WTC11 (cell line): ENCODE measurements around the gene SEC16A. TPM values are rescaled to one million over a fixed set of nuclear protein-coding genes. Genes with fewer than 3 reads are reported as not detected.

Source experiments
- ATAC-seq: fragments of 200-7000 bp; cut with Tn5 transposase; 2 replicates; pipeline ENCODE4 v1.10.0; 2021; ENCODE audit warnings: mild to moderate bottlenecking, moderate library complexity
- CTCF ChIA-PET: fragments of 300-600 bp; sonication (Branson Sonifier 250); formaldehyde crosslinking; loops from one replicate; lab custom pipeline; 2021; ENCODE audit warnings: antibody characterized with exemption; lab: Charles Lee
- POLR2A ChIA-PET: fragments of 350-600 bp; sonication (Branson Sonifier 250); formaldehyde crosslinking; loops from one replicate; lab custom pipeline; 2021; ENCODE audit warnings: antibody characterized with exemption; lab: Charles Lee
- DNase-seq: peaks from one replicate; pipeline ENCODE4 v3.0.0; 2021; ENCODE audit warnings: low spot score
- H3K27ac Mint-ChIP-seq: 2 replicates; pipeline ENCODE4 v1.8.0; 2021; ENCODE audit warnings: mixed read lengths
- H3K27me3 Mint-ChIP-seq: 2 replicates; pipeline ENCODE4 v1.8.0; 2021; ENCODE audit warnings: low read depth, mild to moderate bottlenecking, moderate library complexity, mixed read lengths
- H3K36me3 Mint-ChIP-seq: 2 replicates; pipeline ENCODE4 v1.8.0; 2021; ENCODE audit warnings: mixed read lengths
- H3K4me1 Mint-ChIP-seq: 2 replicates; pipeline ENCODE4 v1.8.0; 2022; ENCODE audit warnings: mixed read lengths
- H3K4me3 Mint-ChIP-seq: 2 replicates; pipeline ENCODE4 v1.8.0; 2021; ENCODE audit warnings: mild to moderate bottlenecking, moderate library complexity, mixed read lengths
- H3K9me3 Mint-ChIP-seq: 2 replicates; pipeline ENCODE4 v1.8.0; 2021; ENCODE audit warnings: mixed read lengths
- ARID4B ChIP-seq: sonication (generic); formaldehyde crosslinking; IDR thresholded peaks from 2 replicates; pipeline ENCODE4 v1.8.0; 2023; ENCODE audit warnings: missing genetic modification reagents, mild to moderate bottlenecking, borderline replicate concordance
- CDX4 ChIP-seq: fragments of 250-450 bp; sonication (Bioruptor Pico); IDR thresholded peaks from 2 replicates; pipeline ENCODE4 v1.9.0; 2021; ENCODE audit warnings: moderate library complexity, mild to moderate bottlenecking, inconsistent platforms, borderline replicate concordance
- EMX1 ChIP-seq: fragments of 250-450 bp; sonication (Bioruptor Pico); IDR thresholded peaks from 2 replicates; pipeline ENCODE4 v1.8.0; 2021; ENCODE audit warnings: mild to moderate bottlenecking
- GTF2I ChIP-seq: fragments of 250-450 bp; sonication (Bioruptor Pico); conservative IDR thresholded peaks from 2 replicates; pipeline ENCODE4 v1.4.0; 2021; ENCODE audit warnings: mild to moderate bottlenecking
- IRF1 ChIP-seq: sonication (generic); formaldehyde crosslinking; IDR thresholded peaks from 2 replicates; pipeline ENCODE4 v1.8.0; 2023; ENCODE audit warnings: missing genetic modification reagents
- PRRX2 ChIP-seq: fragments of 250-450 bp; sonication (Bioruptor Pico); IDR thresholded peaks from 2 replicates; pipeline ENCODE4 v1.8.0; 2021; ENCODE audit warnings: mild to moderate bottlenecking
- ZNF219 ChIP-seq: sonication (generic); formaldehyde crosslinking; IDR thresholded peaks from 2 replicates; pipeline ENCODE4 v1.8.0; 2023; ENCODE audit warnings: missing genetic modification reagents, mild to moderate bottlenecking, borderline replicate concordance
- ZNF232 ChIP-seq: sonication (generic); formaldehyde crosslinking; IDR thresholded peaks from 2 replicates; pipeline ENCODE4 v1.8.0; 2022; ENCODE audit warnings: mild to moderate bottlenecking, missing genetic modification reagents
- total RNA-seq: library from RNA; stranded (reverse); gene quantifications from 3 replicates; pipeline ENCODE4 v1.2.3, GENCODE V29; 2021
- TF ChIP-seq, protein P1 (sequence below): sonication (generic); formaldehyde crosslinking; IDR thresholded peaks from 2 replicates; pipeline ENCODE4 v1.8.0; 2022; ENCODE audit warnings: missing genetic modification reagents
- TF ChIP-seq, protein P2 (sequence below): fragments of 250-450 bp; sonication (Bioruptor Pico); conservative IDR thresholded peaks from 2 replicates; pipeline ENCODE4 v1.9.0; 2021; ENCODE audit warnings: mild to moderate bottlenecking
- TF ChIP-seq, protein P3 (sequence below): sonication (generic); formaldehyde crosslinking; IDR thresholded peaks from 2 replicates; pipeline ENCODE4 v1.8.1; 2022; ENCODE audit warnings: low read depth, mild to moderate bottlenecking, moderate library complexity, missing genetic modification reagents, borderline replicate concordance
- TF ChIP-seq, protein P4 (sequence below): sonication (generic); formaldehyde crosslinking; IDR thresholded peaks from 2 replicates; pipeline ENCODE4 v1.8.0; 2022; ENCODE audit warnings: mild to moderate bottlenecking, missing genetic modification reagents
- TF ChIP-seq, protein P5 (sequence below): fragments of 250-450 bp; sonication (Bioruptor Pico); IDR thresholded peaks from 2 replicates; pipeline ENCODE4 v1.9.0; 2021; ENCODE audit warnings: mild to moderate bottlenecking

The SEC16A gene
- total RNA-seq, 1 experiment from 2014 or later = 70.9 TPM

DNA sequence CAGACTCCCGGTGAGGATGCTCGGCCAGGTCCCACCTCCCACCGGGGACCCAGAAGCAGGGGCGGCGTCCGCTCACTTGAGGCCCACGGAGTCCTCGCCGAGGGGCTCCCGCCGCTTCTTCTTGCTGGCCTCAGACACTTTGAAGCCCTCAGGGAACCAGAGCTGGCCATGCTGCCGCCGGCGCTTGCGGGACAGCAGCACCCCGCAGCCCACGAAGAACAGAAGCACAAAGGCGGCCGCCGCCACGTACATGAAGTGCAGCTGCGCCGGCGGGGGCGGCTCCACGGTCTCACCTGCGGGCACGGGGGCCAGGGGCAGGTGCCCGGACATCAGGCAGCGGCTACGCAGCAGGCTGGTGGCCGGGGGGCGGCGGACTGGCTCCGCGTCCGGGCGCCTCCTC is 19.4 kb upstream of the SEC16A start:
- Mint-ChIP-seq H3K9me3 (no peaks in the 10 kb centered on the region), H3K4me3 (no peak overlapping the region), H3K36me3 (peaks cover 31% of the 10 kb centered on the region), H3K27me3 (no peaks in the 10 kb centered on the region), H3K27ac (no peak overlapping the region), H3K4me1 (no peaks in the 10 kb centered on the region)
- DNase-seq (no peak), ATAC-seq (no peak)
- ChIA-PET CTCF (interaction anchor here (1.0 kb wide), 1 partner anchor 122 kb away, joined by 3 read pairs; no protein-coding TSS in a partner anchor), POLR2A (no interaction called here)
- TF ChIP-seq ARID4B (CRISPR knock-in tag) (no peak), ZNF219 (no peak), GTF2I (CRISPR knock-in tag) (no peak), IRF1 (CRISPR knock-in tag) (no peak), ZNF232 (no peak), PRRX2 (CRISPR knock-in tag) (no peak), CDX4 (no peak), EMX1 (no peak)
- TF ChIP-seq, protein P1, sequence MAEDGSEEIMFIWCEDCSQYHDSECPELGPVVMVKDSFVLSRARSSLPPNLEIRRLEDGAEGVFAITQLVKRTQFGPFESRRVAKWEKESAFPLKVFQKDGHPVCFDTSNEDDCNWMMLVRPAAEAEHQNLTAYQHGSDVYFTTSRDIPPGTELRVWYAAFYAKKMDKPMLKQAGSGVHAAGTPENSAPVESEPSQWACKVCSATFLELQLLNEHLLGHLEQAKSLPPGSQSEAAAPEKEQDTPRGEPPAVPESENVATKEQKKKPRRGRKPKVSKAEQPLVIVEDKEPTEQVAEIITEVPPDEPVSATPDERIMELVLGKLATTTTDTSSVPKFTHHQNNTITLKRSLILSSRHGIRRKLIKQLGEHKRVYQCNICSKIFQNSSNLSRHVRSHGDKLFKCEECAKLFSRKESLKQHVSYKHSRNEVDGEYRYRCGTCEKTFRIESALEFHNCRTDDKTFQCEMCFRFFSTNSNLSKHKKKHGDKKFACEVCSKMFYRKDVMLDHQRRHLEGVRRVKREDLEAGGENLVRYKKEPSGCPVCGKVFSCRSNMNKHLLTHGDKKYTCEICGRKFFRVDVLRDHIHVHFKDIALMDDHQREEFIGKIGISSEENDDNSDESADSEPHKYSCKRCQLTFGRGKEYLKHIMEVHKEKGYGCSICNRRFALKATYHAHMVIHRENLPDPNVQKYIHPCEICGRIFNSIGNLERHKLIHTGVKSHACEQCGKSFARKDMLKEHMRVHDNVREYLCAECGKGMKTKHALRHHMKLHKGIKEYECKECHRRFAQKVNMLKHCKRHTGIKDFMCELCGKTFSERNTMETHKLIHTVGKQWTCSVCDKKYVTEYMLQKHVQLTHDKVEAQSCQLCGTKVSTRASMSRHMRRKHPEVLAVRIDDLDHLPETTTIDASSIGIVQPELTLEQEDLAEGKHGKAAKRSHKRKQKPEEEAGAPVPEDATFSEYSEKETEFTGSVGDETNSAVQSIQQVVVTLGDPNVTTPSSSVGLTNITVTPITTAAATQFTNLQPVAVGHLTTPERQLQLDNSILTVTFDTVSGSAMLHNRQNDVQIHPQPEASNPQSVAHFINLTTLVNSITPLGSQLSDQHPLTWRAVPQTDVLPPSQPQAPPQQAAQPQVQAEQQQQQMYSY (CRISPR knock-in tag) = no peak
- TF ChIP-seq, protein P2, sequence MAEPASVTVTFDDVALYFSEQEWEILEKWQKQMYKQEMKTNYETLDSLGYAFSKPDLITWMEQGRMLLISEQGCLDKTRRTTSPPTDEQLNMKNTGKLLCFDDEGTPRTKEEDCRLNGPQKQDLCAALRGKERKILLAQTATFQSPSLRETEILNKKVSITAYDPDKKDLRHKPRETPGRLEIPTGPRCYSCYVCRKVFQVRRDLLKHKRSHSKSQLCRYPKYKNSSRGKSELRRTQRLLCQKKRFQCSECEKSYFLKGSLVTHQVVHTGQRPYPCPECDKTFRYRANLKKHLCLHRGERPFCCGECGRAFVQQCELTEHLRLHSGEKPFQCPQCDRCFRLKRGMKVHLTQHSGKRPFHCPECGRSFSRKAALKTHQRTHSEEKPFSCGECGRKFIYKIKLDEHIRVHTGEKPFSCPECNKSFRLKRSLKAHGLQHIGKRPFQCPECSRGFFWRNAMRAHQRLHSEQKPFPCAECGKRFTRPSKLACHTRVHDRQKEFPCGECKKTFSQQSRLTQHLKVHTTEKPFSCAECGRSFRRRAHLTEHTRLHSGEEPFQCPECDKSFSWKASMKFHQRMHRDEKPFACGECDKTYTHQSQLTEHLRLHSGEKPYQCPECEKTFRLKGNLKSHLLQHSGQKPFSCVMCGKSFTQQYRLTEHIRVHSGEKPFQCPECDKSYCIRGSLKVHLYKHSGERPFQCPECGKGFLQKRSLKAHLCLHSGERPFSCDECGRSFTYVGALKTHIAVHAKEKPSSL (CRISPR knock-in tag) = no peak
- TF ChIP-seq, protein P3, sequence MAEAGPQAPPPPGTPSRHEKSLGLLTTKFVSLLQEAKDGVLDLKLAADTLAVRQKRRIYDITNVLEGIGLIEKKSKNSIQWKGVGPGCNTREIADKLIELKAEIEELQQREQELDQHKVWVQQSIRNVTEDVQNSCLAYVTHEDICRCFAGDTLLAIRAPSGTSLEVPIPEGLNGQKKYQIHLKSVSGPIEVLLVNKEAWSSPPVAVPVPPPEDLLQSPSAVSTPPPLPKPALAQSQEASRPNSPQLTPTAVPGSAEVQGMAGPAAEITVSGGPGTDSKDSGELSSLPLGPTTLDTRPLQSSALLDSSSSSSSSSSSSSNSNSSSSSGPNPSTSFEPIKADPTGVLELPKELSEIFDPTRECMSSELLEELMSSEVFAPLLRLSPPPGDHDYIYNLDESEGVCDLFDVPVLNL (CRISPR knock-in tag) = no peak
- TF ChIP-seq, protein P4, sequence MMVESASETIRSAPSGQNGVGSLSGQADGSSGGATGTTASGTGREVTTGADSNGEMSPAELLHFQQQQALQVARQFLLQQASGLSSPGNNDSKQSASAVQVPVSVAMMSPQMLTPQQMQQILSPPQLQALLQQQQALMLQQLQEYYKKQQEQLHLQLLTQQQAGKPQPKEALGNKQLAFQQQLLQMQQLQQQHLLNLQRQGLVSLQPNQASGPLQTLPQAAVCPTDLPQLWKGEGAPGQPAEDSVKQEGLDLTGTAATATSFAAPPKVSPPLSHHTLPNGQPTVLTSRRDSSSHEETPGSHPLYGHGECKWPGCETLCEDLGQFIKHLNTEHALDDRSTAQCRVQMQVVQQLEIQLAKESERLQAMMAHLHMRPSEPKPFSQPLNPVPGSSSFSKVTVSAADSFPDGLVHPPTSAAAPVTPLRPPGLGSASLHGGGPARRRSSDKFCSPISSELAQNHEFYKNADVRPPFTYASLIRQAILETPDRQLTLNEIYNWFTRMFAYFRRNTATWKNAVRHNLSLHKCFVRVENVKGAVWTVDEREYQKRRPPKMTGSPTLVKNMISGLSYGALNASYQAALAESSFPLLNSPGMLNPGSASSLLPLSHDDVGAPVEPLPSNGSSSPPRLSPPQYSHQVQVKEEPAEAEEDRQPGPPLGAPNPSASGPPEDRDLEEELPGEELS = no peak
- TF ChIP-seq, protein P5, sequence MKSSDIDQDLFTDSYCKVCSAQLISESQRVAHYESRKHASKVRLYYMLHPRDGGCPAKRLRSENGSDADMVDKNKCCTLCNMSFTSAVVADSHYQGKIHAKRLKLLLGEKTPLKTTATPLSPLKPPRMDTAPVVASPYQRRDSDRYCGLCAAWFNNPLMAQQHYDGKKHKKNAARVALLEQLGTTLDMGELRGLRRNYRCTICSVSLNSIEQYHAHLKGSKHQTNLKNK (CRISPR knock-in tag) = no peak
